PC-9 (cell line): ENCODE measurements around the gene RFTN2. TPM values are rescaled to one million over a fixed set of nuclear protein-coding genes. Genes with fewer than 3 reads are reported as not detected.

Source experiments
- BruUV-seq: library from RNA; stranded (reverse); fragments of 400-500 nt; replicated peaks from 2 replicates; lab custom pipeline; 2021; lab: Mats Ljungman, UMichigan
- CTCF ChIA-PET: fragments of 300-600 bp; sonication (Branson Sonifier 250); formaldehyde crosslinking; loops from one replicate; lab custom pipeline; 2022; ENCODE audit warnings: antibody characterized with exemption; lab: Charles Lee
- POLR2A ChIA-PET: fragments of 300-600 bp; sonication (Branson Sonifier 250); formaldehyde crosslinking; loops from one replicate; lab custom pipeline; 2022; ENCODE audit warnings: antibody characterized with exemption; ENCODE audit not compliant: unreplicated experiment; lab: Charles Lee
- DNase-seq, 2 experiments: peaks; one replicate each; pipeline versions ENCODE4 v3.0.0 to v3.0.0-alpha.2; 2015 to 2022; ENCODE audit warnings: mixed read lengths in 1 of 2
- H2AFZ ChIP-seq: fragments of 200-600 bp; sonication (generic); 2 replicates; pipeline ENCODE4 v1.8.1; 2017; ENCODE audit warnings: antibody characterized with exemption
- H3F3A ChIP-seq: fragments of 200-600 bp; sonication (generic); 2 replicates; pipeline ENCODE4 v1.8.1; 2017; ENCODE audit warnings: antibody characterized with exemption, mild to moderate bottlenecking, low read depth; ENCODE audit not compliant: insufficient read depth
- H3K27ac ChIP-seq: fragments of 200-600 bp; sonication (generic); 2 replicates; pipeline ENCODE4 v1.6.1; 2016; ENCODE audit warnings: mixed run types
- H3K27me3 ChIP-seq: fragments of 200-600 bp; sonication (generic); 2 replicates; pipeline ENCODE4 v1.6.1; 2016; ENCODE audit warnings: low read depth, mixed run types; ENCODE audit not compliant: insufficient read depth
- H3K36me3 ChIP-seq: fragments of 200-600 bp; sonication (generic); 2 replicates; pipeline ENCODE4 v1.6.1; 2016; ENCODE audit warnings: low read depth, mixed run types
- H3K4me1 ChIP-seq: fragments of 200-600 bp; sonication (generic); replicated peaks from 2 replicates; pipeline ENCODE4 v1.6.1; 2016; ENCODE audit warnings: mixed run types; ENCODE audit not compliant: insufficient read depth
- H3K4me2 ChIP-seq: fragments of 200-600 bp; sonication (generic); 2 replicates; pipeline ENCODE4 v1.6.1; 2017; ENCODE audit warnings: mixed run types
- H3K4me3 ChIP-seq: fragments of 200-600 bp; sonication (generic); 2 replicates; pipeline ENCODE4 v1.6.1; 2016; ENCODE audit warnings: mixed run types
- H3K79me2 ChIP-seq: fragments of 200-600 bp; sonication (generic); 2 replicates; pipeline ENCODE4 v1.6.1; 2017; ENCODE audit warnings: low read depth, mixed run types
- H3K9me2 ChIP-seq: fragments of 200-600 bp; sonication (generic); 2 replicates; pipeline ENCODE4 v1.8.1; 2017; ENCODE audit warnings: mild to moderate bottlenecking; ENCODE audit not compliant: insufficient read depth
- H3K9me3 ChIP-seq: fragments of 200-600 bp; sonication (generic); 2 replicates; pipeline ENCODE4 v1.8.1; 2016; ENCODE audit warnings: low read depth; ENCODE audit not compliant: insufficient read depth
- H4K20me1 ChIP-seq: fragments of 200-600 bp; sonication (generic); 2 replicates; pipeline ENCODE4 v1.8.1; 2017; ENCODE audit not compliant: insufficient read depth
- CTCF ChIP-seq: fragments of 200-600 bp; sonication (generic); conservative IDR thresholded peaks from 2 replicates; pipeline ENCODE4 v1.6.1; 2017; ENCODE audit warnings: mixed run types, antibody characterized with exemption, mild to moderate bottlenecking, moderate library complexity
- EZH2 ChIP-seq: fragments of 200-600 bp; sonication (generic); IDR thresholded peaks from 2 replicates; pipeline ENCODE4 v1.8.0; 2017; ENCODE audit warnings: antibody characterized with exemption, low read depth
- intact Hi-C: fragments of 100-400 bp; cut with micrococcal nuclease; formaldehyde crosslinking; loops from one replicate; pipeline ENCODE4 v1.10.0; 2022; ENCODE audit not compliant: unreplicated experiment
- total RNA-seq: library from RNA; stranded (reverse); gene quantifications from 2 replicates; pipeline ENCODE4 v1.2.3, GENCODE V29; 2021

The RFTN2 gene
- total RNA-seq, 1 experiment from 2014 or later: not detected

DNA sequence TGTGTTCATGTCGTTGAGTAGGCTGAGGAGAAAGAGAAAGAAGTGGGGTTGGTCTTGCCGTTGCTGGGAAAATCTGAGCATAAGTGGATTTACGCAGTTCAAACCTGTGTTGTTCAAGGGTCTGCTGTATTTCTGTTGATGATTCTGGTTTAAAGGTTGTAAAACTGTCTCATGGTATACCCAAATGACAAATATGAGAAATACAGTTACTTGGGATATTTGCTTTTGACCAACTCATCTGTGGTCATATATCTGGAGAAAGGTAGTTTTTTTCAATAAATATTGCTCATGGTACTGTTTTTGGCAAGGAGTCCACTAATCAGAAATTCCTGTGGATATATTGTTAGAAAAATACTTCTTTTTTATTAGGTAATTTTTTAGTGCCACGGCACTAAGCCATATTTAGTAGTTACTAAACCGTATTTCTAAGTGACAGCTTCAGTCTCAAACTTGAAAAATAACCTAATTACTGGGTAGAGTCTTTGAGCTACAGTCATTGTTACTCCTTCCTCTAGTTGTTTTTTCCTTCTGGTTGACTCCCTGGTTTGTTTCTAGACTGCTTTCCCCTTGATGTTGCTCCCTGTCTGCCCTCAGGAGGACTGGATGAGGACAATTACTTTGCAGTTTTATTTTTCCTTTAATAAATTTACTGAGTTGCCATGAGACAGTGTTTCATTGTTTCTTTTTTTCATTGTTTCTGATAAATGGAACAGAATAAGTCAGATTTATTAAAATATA lies 128.1 kb downstream of the RFTN2 start:
- peaks cover 13% of the 10 kb centered on the region; the same call in 1 of the 2 replicates for H4K20me1 ChIP-seq
- no peak overlapping the region for H3K27ac ChIP-seq
- no peaks in the 10 kb centered on the region for H3K9me2 ChIP-seq
- ChIA-PET CTCF (no interaction called here), POLR2A (no interaction called here)
- BruUV-seq: no TSS peak
- no peak overlapping the region for H2AFZ ChIP-seq
- DNase-seq: no peak
- H3K4me2 ChIP-seq: no peak overlapping the region
- peaks cover 5% of the 10 kb centered on the region; the same call in 1 of the 2 replicates for H3F3A ChIP-seq
- peaks cover 3% of the 10 kb centered on the region; the same call in 1 of the 2 replicates for H3K79me2 ChIP-seq
- TF ChIP-seq EZH2: no peak
- TF ChIP-seq CTCF: no peak
- H3K36me3 ChIP-seq: peaks cover 36% of the 10 kb centered on the region
- H3K27me3 ChIP-seq: no peaks in the 10 kb centered on the region
- H3K4me1 ChIP-seq: no peaks in the 10 kb centered on the region
- no peak overlapping the region for H3K4me3 ChIP-seq
- no peaks in the 10 kb centered on the region for H3K9me3 ChIP-seq
- intact Hi-C loops: no loop called here

DNA sequence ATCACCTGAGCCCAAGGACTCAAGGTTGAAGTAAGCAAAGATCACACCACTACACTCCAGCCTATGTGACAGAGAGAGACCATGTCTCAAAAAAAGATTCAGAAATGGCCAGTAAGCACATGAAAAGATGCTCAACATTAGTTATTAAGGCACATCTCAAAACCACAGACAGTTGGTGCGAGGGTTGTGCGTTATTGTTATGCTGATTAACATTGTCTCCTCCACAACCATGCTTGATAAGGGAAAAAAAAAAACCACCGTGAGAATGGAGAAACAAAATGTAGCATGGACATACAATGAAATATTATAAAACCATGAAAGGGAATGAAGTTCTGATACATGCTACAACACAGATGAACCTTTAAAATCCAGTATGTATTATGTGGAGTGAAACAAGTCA lies 132.2 kb downstream of the RFTN2 start:
- no peaks in the 10 kb centered on the region for H3K9me3 ChIP-seq
- 0 out of 2 replicates have a peak, but pooled peaks cover 5% of the 10 kb centered on the region for H3F3A ChIP-seq
- BruUV-seq: no TSS peak
- H3K27me3 ChIP-seq: no peaks in the 10 kb centered on the region
- no peak overlapping the region for H3K27ac ChIP-seq
- no peak overlapping the region for H3K4me2 ChIP-seq
- peaks cover 3% of the 10 kb centered on the region; the same call in 1 of the 2 replicates for H3K79me2 ChIP-seq
- no peaks in the 10 kb centered on the region for H3K4me1 ChIP-seq
- intact Hi-C loops: no loop called here
- H3K4me3 ChIP-seq: no peak overlapping the region
- TF ChIP-seq EZH2 (no peak), CTCF (no peak)
- ChIA-PET POLR2A (no interaction called here), CTCF (no interaction called here)
- no peaks in the 10 kb centered on the region for H3K9me2 ChIP-seq
- H4K20me1 ChIP-seq: peaks cover 25% of the 10 kb centered on the region
- no peak overlapping the region for H2AFZ ChIP-seq
- no peak for DNase-seq
- peaks cover 35% of the 10 kb centered on the region for H3K36me3 ChIP-seq

DNA sequence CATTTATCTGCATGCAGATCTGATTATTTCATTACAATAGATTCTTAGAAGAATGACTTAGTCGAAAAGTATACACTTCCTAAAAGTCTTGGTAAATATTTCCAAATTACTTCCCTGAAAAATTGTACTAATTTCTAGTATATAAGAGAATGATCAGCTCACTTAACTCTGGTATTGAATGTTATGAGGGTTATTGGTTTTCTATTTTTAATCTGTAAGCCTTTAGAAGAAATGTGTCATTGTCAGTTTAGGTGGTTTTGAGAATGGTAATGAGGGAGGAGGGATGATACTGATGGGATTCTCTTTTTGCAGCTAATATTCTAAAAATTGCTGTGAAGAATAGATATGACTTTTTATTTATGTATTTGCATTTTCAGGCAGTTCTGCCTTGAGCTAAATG lies 135.7 kb downstream of the RFTN2 start:
- Histone ChIP-seq H3K4me3 (no peak overlapping the region), H3K9me2 (no peaks in the 10 kb centered on the region), H2AFZ (no peak overlapping the region), H3K4me2 (no peak overlapping the region), H3K27me3 (no peaks in the 10 kb centered on the region), H3K36me3 (peaks cover 26% of the 10 kb centered on the region), H3K27ac (no peak overlapping the region), H4K20me1 (peaks cover 17% of the 10 kb centered on the region), H3K79me2 (peaks cover 2% of the 10 kb centered on the region; the same call in 1 of the 2 replicates), H3K9me3 (no peaks in the 10 kb centered on the region), H3F3A (no peaks in the 10 kb centered on the region), H3K4me1 (no peaks in the 10 kb centered on the region)
- ChIA-PET POLR2A (no interaction called here), CTCF (no interaction called here)
- no TSS peak for BruUV-seq
- no peak for DNase-seq
- intact Hi-C loops: no loop called here
- TF ChIP-seq CTCF (no peak), EZH2 (no peak)
